Esophagus muscularis mucosa (tissue), 4 donors: ENCODE results near the gene DHX58.

Source experiments
- CTCF ChIP-seq, 3 experiments: fragments of 200-600 bp in 2 of 3; fragments of 450-650 bp in 1 of 3; sonication (generic) in 2 of 3; IDR thresholded peaks; one replicate each; pipeline ENCODE4 v1.5.1; 2017 to 2019; ENCODE audit warnings: antibody characterized with exemption in 3 of 3, mild to moderate bottlenecking in 2 of 3, moderate library complexity in 1 of 3
- EP300 ChIP-seq: sonication (generic); formaldehyde crosslinking; IDR thresholded peaks from one replicate; pipeline ENCODE4 v1.6.1; 2017; ENCODE audit warnings: antibody characterized with exemption
- POLR2A ChIP-seq: fragments of 450-650 bp; IDR thresholded peaks from one replicate; pipeline ENCODE4 v1.6.1; 2017; ENCODE audit warnings: antibody characterized with exemption, moderate library complexity, mild to moderate bottlenecking, low read depth
- POLR2AphosphoS5 ChIP-seq, 2 donors: sonication (generic); formaldehyde crosslinking; IDR thresholded peaks; one replicate each; pipeline ENCODE4 v1.6.1; 2017; ENCODE audit warnings: antibody characterized with exemption in 2 of 2

GRCh38 chr17:42113293-42114069 is 967 bp upstream of the DHX58 start:
- TF ChIP-seq CTCF (IDR thresholded peaks at IDR 0.05) (no peak), EP300 (no peak), POLR2AphosphoS5 (IDR thresholded peaks at IDR 0.05) (no peak), POLR2A (no peak)
